OCI-LY1 (cell line): ENCODE data around the gene NRROS.

Experiments
- CTCF ChIP-seq: fragments of 200-600 bp; sonication (generic), shearing (Covaris generic); IDR thresholded peaks from 2 replicates; pipeline ENCODE4 v1.5.1; 2017; ENCODE audit warnings: mild to moderate bottlenecking, antibody characterized with exemption, low read length, moderate library complexity, mixed read lengths
- EZH2 ChIP-seq: fragments of 200-600 bp; sonication (generic), shearing (Covaris generic); IDR thresholded peaks from 2 replicates; pipeline ENCODE4 v1.8.0; 2017; ENCODE audit warnings: borderline replicate concordance, mixed run types, mild to moderate bottlenecking, antibody characterized with exemption, low read length, moderate library complexity, mixed read lengths

DNA sequence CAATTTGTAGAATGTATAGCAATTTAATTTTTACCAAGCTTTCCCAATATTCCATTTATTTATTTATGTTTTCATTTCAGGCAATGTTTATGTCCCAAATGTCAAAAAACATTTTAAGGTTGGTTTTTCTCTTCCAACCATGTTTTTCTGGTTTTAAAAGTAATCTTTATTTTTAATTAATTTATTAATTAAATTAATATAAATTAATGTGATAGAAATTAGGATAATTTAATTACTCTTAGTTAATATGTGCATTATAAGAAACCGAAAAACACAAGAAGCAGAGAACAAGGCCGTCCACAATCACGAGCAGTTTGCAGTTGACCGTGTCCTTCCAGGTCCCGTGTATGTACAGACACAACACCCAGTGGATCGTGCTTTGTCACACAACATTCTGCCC is 36.8 kb upstream of the NRROS start:
- TF ChIP-seq CTCF = no peak
- TF ChIP-seq EZH2 = no peak
